HG02642 (cell line): ENCODE results near the gene UMAD1.

ENCODE experiments used
- ATAC-seq: cut with Tn5 transposase; IDR thresholded peaks from one replicate; pipeline ENCODE4 v1.9.1; 2021; ENCODE audit warnings: mild to moderate bottlenecking; ENCODE audit not compliant: unreplicated experiment, poor library complexity

The UMAD1 gene

DNA sequence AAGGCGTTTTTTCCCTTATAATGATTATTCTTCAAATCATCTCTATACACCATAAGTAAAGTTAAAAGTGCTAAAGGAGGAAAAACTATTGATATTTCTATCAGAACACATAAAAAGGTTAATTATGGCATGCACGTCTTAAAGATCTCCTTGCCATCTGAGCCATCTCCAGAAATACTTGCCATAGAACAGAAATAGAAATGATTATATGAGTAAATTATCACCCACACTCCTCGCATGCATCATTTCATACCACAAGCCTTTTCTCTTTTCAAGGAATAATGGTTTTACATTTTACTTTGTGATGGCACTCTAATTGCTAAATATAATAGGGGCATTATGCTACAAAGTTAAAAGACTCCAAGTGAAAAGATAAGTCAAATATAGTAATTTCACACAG, 272.4 kb downstream of the UMAD1 start:
- no peak for ATAC-seq

DNA sequence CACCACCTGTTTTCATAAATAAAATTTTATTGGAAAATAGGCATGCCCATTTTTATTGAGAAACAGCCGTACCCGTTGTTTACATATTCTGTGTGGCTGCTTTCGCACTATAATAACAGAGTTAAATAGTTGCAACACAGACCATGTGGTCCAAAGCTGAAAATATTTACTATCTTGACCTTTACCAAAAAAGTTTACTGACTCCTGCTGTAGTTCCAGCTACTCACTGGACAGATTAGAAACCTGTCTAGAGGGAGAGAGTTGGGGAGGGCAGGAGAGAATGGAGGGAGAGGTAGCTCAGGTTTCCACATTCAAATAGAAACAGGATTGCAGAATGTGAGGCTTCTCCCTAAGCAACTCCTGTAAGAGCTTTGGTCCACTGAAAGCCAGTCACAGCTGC, 273.0 kb downstream of the UMAD1 start:
- ATAC-seq: no peak

DNA sequence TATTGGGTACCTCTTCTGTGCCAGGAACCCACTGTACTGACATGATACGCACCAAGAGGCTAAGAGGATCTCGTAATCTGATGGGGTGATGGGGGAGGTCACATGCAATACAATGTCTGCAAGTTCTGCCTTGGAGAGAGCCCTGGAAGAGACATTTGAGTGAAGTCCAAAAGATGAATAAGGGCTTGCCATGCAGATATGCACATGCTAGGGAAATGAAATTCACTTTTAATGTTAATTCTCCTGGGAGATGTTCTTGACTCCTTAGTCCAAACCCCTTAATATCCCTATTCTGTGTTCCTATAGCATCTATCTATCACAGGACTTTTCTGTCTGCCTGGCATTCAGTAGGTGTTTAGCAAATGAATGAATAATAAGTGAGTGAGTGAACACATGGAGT, 274.0 kb downstream of the UMAD1 start:
- no peak for ATAC-seq

DNA sequence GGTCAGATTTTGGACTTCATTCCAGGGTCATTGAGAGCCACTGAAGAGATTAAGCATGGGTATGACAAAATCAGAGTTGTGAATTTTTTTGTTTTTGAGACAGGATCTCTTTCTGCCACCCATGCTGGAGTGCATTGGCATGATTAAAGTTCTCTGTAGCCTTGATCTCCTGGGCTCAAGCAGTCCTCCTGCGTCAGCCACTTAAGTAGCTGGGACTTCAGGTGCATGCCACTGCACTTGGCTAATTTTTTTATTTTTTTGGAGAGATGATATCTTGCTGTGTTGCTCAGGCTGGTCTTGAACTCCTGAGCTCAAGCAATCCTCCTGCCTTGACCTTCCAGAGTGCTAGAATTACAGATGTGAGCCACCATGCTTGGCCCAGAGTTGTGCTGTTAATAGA, 275.5 kb downstream of the UMAD1 start:
- no peak for ATAC-seq

DNA sequence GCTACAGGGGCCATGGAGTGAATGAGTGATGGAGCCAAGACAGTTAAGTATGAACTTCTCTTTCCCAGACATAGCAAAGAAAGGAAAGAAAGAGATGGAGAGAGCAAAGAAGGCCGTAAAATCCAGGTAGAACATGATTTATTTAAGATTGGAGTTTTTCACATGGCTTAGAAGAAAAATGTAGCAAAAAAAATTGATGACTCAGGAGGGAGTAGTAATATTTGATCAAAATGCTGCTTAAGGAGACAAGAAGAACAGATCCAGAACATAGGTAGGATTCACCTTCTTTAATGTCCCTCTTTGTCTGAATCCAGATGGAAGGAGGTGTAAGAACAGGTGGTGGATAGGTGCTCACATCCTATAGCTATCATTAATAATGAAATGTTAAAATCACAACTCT, 277.0 kb downstream of the UMAD1 start:
- no peak for ATAC-seq

DNA sequence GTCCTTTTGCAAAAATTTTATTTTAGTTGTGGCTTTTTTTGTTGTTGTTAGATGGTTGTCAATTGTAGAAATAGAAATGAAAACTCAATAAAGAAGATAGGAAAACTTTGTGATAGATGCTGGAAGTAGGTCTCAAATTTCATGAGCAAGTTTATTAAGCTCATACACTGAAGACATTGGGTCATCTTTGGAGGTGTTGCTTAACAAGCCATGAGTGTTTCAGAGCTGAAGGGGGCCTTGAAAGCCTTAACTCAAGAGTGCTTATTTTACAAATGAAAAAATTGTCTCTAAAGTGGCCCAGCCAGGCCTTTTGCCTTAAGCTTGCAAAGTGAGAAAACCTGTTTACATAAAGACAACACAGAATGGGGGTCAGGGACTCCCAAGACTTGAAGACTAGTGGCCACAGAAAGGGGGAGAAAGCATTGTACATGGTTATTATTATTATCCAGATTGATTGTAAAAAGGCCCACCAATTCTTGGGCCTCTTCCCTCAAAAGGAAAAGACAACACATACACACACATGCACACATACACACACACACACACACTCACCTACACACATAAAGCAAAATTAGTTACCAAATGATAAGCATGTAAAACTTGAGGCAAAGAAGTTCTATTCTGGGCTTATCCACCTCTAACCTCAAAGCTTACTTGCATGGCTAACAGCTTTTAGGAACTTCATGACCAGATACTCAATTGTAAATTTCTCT, 278.3 kb downstream of the UMAD1 start:
- ATAC-seq: peak; percentile 30

DNA sequence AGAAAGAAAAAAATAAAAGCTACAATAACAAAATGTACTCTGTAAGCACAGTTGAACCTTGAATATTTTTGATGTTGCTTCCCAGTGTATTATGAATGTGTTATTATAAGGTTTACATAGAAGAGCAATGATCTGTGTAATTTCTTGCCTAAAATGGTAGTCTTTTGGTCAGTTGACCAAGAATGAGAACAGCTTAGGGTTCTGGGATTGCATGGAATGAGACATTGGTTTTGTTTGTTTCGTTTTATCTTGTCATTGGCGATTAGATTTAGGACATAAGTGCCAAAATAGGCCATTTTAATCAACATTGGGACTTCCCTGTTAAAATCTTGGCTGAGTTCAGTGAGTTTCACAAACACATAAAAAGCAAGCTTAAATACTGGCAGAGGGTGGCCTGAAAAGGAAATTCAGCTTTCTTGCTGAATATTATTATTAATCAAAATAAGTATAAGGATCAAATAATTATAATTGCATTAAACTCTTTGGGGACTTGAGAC, 278.9 kb downstream of the UMAD1 start:
- peak; percentile 30 for ATAC-seq

DNA sequence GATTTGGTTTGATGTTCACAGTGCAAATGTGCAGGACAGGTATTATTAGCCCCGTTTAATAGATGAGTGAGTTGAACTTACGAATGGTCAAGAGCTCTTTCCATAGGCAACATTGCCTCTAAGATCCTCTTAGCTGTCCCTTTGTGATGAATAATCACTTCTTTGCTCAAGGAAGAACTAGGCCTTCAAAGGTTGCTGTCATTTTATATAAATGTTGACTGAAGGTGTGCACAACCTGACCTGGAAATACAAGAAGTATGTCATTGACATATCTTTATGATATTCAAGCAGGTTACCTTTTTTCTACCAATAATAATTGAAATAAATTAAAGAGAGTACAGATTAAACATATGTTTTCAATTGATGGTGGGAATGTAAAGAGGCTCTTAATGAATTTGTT, 279.5 kb downstream of the UMAD1 start:
- no peak for ATAC-seq

DNA sequence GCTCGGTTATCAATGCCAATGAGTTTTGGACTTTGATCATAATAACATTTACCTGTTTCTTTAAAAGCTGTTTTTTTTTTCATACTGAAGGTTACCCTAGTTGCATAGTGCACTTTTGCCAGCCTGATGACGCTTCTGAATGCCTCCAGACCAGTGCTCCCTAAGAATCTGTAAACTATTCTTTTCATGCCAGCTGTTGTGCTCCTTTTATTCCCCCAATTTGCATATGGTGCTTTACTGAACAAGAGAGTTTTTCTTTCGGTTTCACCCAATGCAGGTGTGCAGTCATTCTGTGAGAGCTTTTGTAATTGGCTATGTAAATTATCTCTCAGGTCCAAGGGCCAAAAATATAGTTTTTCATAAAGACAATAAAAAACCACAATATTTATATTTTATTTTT, 279.9 kb downstream of the UMAD1 start:
- ATAC-seq: peak; percentile 88

DNA sequence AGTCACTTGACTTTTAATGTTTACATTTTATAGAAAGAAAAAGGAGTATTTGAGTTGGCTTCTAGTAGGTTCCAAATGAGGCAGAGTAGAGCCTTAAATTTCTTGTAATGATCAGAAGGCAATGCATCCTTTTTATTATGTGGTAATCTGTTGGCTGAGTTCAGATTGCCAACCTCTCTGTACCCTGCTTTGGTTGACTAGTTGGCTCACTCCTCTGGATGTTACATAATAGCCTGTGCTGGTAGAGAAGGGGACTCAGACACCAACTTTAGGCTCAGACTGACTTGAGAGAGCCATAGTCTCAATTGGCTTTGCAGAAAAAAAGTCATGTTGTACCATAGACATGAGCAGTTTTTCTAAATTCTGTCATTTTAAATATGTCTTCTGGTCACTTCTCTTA, 281.3 kb downstream of the UMAD1 start:
- ATAC-seq: no peak

DNA sequence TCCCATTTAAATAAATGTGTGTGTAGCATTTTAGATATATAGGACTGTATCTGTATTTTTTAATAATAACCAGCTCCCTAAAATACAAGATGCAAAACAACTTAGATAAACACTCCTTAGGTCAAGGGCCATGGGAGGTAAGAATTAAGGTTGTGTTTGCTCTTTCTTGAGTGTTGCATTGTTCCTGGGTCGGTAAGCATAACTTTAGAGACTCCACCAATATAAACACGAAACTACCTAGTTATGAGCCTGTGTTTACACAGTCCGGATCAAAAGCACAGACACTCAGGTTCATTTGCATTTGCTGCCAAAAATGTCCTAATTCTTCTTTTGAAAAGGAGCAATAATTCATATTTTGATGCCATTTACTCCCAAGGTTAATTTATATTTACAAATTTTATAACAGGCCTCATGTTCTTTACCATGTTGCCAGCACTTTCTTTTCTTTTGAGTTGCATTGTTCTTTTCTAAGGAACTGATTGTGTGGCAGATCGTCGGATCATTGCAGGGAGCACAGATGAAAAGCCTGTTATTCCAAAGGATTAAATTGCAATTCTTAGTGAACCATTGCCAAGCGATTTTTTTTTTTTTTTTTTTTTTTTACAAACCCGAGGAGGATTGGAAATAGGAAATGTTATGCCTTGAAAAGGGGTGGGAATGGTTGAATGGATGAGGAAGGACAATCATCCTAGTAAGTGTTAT, 282.3 kb downstream of the UMAD1 start:
- no peak for ATAC-seq

DNA sequence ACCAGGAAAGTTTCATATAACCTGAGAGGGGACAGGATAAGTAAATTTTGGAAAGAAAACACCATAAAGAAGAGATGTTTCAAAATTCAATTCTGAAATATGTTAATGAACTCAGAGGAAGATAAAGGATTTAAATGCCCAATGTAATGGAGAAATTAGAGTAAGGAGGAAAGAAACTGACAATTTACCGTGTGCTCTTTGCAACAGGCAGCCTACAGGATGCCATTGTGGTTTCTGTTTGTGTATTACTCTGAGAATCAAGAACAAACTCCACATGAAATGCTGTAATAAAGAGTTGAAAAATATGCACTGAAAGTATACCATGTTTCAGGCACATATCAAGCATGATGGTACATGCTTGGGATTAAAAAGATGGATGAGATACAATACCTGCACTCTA, 283.3 kb downstream of the UMAD1 start:
- ATAC-seq: no peak

DNA sequence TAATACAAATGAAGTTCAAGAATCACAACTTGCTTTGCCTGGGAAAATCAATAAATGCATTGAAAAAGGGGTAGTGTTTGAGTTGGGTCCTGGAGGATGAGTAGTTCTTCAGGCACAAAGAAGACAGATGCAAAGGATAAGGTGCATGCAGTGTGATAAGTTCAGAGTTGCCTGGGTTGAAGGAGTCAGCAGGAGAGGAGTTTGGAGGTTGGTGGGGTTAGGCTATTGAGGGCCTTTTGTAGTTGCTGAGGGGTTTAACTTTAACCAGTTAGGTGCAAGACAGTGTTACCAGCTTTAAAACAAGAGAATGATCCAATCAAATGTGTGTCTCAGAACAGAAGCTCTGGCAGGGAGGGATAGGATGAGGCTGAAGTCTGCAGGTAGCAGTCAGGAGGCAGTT, 283.8 kb downstream of the UMAD1 start:
- no peak for ATAC-seq
